ENCODE data around the gene XK. TPM values are rescaled to one million over a fixed set of nuclear protein-coding genes. Genes with fewer than 3 reads are reported as not detected.

Gene XK
- total and polyA plus RNA-seq, 2 donors, result 0.50 to 0.66 TPM

DNA sequence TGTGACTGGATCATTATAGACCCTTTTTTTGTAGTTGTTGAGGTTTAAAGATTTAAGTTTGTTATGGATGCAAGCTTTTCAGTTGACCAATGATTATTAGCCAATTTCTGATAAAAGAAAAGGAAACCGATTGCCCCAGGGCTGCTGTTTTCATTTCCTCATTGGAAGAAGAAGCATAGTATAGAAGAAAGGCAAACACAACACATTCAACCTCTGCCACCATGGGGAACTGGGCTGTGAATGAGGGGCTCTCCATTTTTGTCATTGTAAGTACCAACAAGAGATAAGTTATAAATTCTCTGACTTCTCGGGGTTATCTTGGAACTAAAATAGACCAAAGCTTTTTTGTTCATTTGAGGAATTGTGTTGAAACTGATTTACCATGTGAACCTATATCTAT is 94.3 kb downstream of the XK start, which contains the start of gene CYBB:
TSS of gene CYBB (plus strand) at position 203 of the 400 bp plus-strand sequence. CDS start at position 222, 19 bp downstream.
- no peaks in the 10 kb centered on the region for H3K9me3 ChIP-seq (ENCODE audit: control insufficient read depth in 2 of 2, insufficient read depth in 1 of 2, low read length in 1 of 2)
- 95% methylated on average over 2 of the region's 2 CpGs for WGBS
- H3K4me3 ChIP-seq (ENCODE audit: low read length in 2 of 2), result no peak within 1 kb of the TSS
- H3K36me3 ChIP-seq (ENCODE audit: control insufficient read depth in 2 of 2, insufficient read depth in 2 of 2, low read length in 1 of 2), result no peaks in the 10 kb centered on the region
- H3K4me1 ChIP-seq (ENCODE audit: control insufficient read depth in 2 of 2, insufficient read depth in 2 of 2, low read length in 2 of 2), result peaks cover 2 to 8% of the 10 kb centered on the region in 2 donors
- no peak within 1 kb of the TSS for H3K27ac ChIP-seq (ENCODE audit: low read depth in 1 of 2, low read length in 1 of 2)
- no peaks in the 10 kb centered on the region for H3K27me3 ChIP-seq (ENCODE audit: control insufficient read depth in 2 of 2, insufficient read depth in 1 of 2, low read length in 1 of 2)
- DNase-seq (ENCODE audit: low read depth in 6 of 9, low spot score in 9 of 9), result no peak

DNA sequence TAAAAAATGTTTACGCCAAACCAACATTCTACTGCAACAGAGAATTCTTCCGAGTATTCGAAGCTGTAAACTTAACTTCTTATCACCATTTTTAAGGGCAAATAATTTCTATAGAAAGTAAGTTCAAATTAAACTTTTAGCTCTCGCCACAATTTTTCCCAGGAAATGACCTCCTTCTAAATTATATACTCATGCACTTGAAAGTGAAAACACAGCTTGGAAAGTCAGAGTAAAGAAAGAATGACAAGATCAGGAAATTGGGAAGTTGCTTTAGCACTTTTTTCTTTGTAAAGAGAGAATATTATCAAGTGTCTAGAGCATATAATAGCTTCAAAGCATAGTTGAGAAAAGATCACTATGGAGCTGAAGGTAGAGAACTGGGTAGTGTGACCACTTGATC is 95.5 kb downstream of the XK start:
- Histone ChIP-seq H3K27ac (ENCODE audit: low read depth in 1 of 2, low read length in 1 of 2) (no peak overlapping the region), H3K4me3 (ENCODE audit: low read length in 2 of 2) (no peak overlapping the region), H3K9me3 (ENCODE audit: control insufficient read depth in 2 of 2, insufficient read depth in 1 of 2, low read length in 1 of 2) (no peaks in the 10 kb centered on the region)

More for the DNA sequence above, 95.5 kb downstream of the XK start:
- DNase-seq (ENCODE audit: low read depth in 6 of 9, low spot score in 9 of 9), result no peak
- no peaks in the 10 kb centered on the region for H3K36me3 ChIP-seq (ENCODE audit: control insufficient read depth in 2 of 2, insufficient read depth in 2 of 2, low read length in 1 of 2)
- H3K27me3 ChIP-seq (ENCODE audit: control insufficient read depth in 2 of 2, insufficient read depth in 1 of 2, low read length in 1 of 2), result no peaks in the 10 kb centered on the region
- 97% methylated on average over 4 of the region's 4 CpGs for WGBS
- peaks cover 2 to 7% of the 10 kb centered on the region in 2 donors for H3K4me1 ChIP-seq (ENCODE audit: control insufficient read depth in 2 of 2, insufficient read depth in 2 of 2, low read length in 2 of 2)

Other genes with a start within 250 kb of the XK start
- gene LANCL3, start 114.1 kb upstream of the XK start, total RNA-seq, result 0.24 TPM
- 0.30 TPM for gene LANCL3, start 114.1 kb upstream of the XK start, polyA plus RNA-seq
- gene CYBB, start 94.3 kb downstream of the XK start, total RNA-seq, result 41.7 TPM
- gene CYBB, start 94.3 kb downstream of the XK start, polyA plus RNA-seq, result 7.6 TPM
- gene DYNLT3, start 161.8 kb downstream of the XK start, total RNA-seq, result 10.4 TPM
- 47.4 TPM for gene DYNLT3, start 161.8 kb downstream of the XK start, polyA plus RNA-seq

Measured in thymus (tissue), 11 donors.